C4-2B (cell line): ENCODE measurements around the gene KIF1A.

Experiments used
- H3K27ac ChIP-seq: fragments of 450-650 bp; 2 replicates; pipeline ENCODE4 v1.5.1; 2017
- ZFX ChIP-seq: fragments of 450-650 bp; IDR thresholded peaks from 2 replicates; pipeline ENCODE4 v1.6.1; 2017
- TF ChIP-seq, protein P1 (sequence below): fragments of 450-650 bp; conservative IDR thresholded peaks from 2 replicates; pipeline ENCODE4 v1.5.1; 2017; ENCODE audit warnings: mild to moderate bottlenecking

Gene KIF1A

DNA sequence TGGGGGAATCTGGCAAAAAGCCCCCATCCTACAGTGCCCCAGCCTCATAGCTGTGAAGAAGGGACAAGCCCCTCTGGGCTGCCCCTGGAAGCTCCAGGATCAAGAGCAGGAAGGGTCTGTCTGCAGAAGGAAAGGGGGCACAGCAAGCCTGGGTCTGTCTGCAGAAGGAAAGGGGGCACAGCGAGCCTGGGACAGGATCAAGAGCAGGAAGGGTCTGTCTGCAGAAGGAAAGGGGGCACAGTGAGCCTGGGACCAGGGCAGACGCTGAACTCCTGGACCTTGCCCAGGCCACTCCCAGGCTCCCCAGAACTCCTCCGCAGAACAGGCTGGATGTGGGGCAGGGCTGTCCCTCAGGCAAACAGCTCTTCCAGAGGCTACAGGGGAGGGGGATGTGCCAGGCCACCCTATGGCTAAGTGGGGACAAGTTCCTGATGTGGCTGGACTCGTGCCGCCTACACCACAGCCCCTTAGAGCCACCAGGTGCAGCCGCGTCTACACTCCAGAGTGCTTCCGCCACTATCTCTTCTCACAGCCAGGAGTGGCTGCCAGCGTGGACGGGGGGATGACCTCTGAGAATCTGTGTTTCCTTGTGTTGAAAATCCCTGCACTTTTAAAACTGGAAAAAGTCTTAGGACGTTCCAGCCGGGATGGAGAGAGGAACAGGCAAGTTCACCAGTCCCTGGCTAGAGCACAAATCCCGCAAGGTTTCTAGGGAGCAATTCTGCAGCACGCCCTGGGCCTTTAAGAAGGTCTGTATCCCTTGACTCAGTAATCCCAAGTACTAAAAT lies 20.8 kb downstream of the KIF1A start:
- H3K27ac ChIP-seq = no peak overlapping the region
- no peak for TF ChIP-seq ZFX

DNA sequence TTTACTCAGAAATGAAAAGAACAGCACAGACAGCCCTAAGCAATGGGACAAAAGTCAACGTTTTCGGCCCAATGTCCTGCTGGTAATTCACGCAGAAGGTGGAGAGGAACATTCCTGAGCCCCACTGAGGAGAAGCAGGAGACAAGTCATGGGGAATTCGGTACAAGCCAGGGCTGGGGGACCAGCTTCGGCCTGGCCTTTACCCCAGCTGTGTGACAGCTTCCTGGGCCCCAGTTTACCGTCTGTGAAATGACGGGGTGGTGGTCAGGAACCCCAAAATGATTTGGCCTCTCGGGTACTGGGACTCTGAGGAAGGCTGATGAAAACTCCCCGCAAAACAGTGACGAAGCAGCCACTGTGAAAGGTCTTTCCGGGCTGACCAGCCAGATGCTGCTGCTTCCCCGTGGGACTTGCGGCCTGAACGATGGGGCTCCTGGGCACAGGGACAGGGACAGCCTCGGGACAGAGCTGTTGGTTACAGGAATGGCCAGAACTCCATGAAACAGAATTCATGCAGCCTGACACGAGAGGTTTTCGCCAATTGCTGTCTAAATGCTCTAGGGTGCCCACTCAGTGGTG lies 21.6 kb downstream of the KIF1A start:
- no peak overlapping the region for H3K27ac ChIP-seq
- TF ChIP-seq, protein P1, sequence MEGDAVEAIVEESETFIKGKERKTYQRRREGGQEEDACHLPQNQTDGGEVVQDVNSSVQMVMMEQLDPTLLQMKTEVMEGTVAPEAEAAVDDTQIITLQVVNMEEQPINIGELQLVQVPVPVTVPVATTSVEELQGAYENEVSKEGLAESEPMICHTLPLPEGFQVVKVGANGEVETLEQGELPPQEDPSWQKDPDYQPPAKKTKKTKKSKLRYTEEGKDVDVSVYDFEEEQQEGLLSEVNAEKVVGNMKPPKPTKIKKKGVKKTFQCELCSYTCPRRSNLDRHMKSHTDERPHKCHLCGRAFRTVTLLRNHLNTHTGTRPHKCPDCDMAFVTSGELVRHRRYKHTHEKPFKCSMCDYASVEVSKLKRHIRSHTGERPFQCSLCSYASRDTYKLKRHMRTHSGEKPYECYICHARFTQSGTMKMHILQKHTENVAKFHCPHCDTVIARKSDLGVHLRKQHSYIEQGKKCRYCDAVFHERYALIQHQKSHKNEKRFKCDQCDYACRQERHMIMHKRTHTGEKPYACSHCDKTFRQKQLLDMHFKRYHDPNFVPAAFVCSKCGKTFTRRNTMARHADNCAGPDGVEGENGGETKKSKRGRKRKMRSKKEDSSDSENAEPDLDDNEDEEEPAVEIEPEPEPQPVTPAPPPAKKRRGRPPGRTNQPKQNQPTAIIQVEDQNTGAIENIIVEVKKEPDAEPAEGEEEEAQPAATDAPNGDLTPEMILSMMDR = no peak
- no peak for TF ChIP-seq ZFX

DNA sequence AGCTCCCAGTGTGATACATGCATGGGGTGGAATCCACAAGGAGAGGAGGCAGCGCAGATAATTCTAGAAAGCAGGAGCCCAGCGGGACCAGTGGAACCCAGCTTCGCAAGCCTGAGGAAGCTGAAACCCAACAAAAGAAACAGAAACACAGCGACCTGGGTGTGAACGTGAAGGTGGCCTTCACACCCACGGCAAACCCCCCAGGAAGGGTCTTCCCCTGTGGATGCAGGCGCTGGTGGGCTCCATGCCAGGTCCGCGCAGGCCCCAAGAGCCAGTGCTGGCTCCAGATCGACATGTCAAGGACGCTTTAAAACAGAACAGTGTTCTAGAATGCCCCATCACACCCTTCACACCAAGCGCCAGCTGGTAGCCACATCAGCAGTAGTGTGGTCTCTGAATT lies 22.1 kb downstream of the KIF1A start:
- H3K27ac ChIP-seq = no peak overlapping the region

DNA sequence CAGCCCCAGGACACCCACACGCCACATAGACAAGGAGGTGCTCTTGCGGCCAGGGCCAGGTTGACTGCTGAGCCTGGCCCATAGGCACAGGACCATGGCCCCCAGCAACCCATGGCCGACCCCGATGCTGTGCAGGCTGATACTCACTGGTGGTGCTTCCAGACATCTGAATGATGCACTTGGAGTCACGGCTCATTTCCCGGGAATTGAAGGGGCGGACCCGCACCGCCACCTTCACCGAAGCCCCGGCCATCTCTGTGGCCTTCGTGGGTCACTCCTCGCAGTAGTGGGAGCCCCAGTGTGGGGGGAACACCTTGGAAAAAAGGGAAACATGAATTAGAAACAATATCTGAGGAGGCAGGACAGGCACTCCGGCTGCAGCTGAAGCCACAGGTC lies 22.5 kb downstream of the KIF1A start:
- TF ChIP-seq ZFX = no peak
- TF ChIP-seq, protein P1 = no peak
- no peak overlapping the region for H3K27ac ChIP-seq

More for the DNA sequence above, 22.1 kb downstream of the KIF1A start:
- TF ChIP-seq, protein P1 = no peak
- TF ChIP-seq ZFX = no peak

DNA sequence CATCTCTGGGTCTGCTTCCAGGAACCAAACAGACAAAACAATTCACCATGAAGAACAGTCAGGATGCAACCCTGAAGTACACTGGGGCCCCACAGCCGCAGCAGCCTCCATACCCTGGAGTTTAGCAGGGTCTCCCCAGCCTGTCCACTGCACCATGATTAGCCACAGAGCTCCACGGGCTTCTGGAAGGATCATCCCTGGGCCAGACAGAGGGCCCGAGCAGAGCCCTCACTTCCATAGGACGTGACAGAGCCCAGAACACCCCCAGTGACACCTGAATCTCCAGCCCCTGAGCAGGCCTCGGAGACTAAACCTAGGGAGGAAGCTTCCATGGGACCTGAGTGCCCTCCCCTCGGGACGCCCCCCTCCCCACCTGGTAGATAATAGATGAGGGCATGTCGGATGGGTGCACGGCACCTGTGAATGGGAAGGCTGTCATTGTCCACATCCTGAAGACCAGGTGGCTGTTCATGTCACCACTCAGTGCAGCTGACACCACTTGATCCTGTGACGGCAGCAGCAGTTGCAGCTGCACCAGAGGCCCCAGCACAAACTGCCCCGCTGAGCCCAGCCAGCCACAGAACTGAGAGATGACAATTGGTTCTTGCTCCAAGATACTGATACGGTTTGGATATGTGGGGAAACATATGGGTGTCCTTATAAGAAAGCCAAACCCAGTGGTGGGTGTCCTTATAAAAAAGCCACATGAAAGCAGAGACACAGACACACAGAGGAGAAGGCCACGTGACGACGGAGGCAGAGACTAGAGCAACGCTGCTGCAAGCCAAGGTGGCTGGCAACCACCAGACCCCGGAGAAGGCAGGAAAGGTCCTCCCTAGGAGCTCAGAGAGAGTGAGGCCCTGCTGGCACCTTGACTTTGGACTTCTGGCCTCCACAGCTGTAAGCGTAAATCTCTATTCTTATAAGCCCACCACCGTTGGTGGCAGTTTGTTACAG lies 23.2 kb downstream of the KIF1A start:
- H3K27ac ChIP-seq = no peak overlapping the region
- TF ChIP-seq ZFX = no peak
- TF ChIP-seq, protein P1 = no peak

DNA sequence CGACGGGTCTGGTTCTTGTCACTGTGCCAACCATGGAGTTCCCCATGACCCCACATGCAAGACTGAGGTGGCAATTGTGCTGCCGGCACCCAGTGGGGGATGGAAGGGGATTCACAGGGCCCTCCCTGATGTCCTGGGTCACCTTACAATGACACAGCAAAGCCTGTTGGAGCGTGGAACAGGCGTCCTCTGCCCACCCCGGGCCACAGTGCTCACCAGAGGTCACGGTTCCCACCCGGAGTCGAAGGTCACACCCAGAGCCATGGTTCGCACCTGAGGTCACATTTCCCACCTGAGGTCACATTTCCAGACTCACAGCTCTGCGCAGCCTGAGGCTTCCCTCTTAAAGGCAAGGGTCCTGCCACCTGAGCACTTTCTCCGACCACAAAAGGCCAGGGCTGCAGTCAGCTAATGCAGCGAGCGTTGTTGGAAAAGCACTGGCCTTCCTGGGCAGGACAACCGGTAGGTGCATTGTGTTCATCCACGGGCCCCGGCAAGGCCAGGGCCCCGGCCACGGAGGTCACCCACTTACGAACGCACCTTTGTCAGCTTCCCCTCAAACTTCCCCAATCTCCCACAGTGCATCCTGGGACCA lies 24.0 kb downstream of the KIF1A start:
- no peak overlapping the region for H3K27ac ChIP-seq
- TF ChIP-seq, protein P1 = no peak
- no peak for TF ChIP-seq ZFX

DNA sequence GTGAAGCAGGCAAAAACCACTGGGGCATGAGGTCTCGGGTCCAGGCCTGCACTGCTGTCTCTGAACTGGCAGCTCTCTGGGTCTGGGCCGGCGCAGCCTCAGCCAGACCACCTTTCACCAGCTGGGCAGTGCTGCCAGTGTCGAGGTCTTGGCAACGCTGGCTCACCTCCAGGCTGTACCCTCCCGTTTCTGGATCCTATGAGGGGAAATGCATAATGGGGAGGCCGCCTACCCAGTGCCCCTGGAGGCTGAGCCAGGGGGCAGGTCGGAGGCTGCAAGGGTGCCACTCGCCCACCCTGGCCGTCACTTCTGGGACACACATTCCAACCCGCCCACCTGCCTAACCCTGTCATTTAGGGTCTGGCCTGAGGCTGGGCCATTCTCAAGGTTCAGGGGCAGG lies 24.6 kb downstream of the KIF1A start:
- TF ChIP-seq, protein P1 = no peak
- TF ChIP-seq ZFX = no peak
- no peak overlapping the region for H3K27ac ChIP-seq
